GM12878 (cell line): ENCODE data around the gene ASIC3. TPM values are rescaled to one million over a fixed set of nuclear protein-coding genes. Genes with fewer than 3 reads are reported as not detected.

ENCODE experiments used
- ATAC-seq: fragments of 200-7000 bp; cut with Tn5 transposase; 3 replicates; pipeline ENCODE4 v1.9.1; 2020; ENCODE audit warnings: mild to moderate bottlenecking, moderate library complexity
- BruUV-seq: library from RNA; stranded (reverse); fragments of 400-500 nt; replicated peaks from 2 replicates; lab custom pipeline; 2021; lab: Mats Ljungman, UMichigan
- CTCF ChIA-PET: fragments of 300-600 bp; sonication (Branson Sonifier 250); formaldehyde crosslinking; extraction: SDS; loops from one replicate; lab custom pipeline; 2021; ENCODE audit warnings: inconsistent platforms; lab: Yijun Ruan, JAX
- POLR2A ChIA-PET: fragments of 350-600 bp; formaldehyde crosslinking; extraction: SDS; loops from one replicate; lab custom pipeline; 2021; ENCODE audit warnings: inconsistent platforms; lab: Charles Lee
- RAD21 ChIA-PET: fragments of 300-600 bp; sonication (Branson Sonifier 250); formaldehyde crosslinking; loops from one replicate; lab custom pipeline; 2023; ENCODE audit warnings: antibody characterized with exemption; ENCODE audit not compliant: unreplicated experiment; lab: Charles Lee
- SMC1A ChIA-PET: fragments of 300-600 bp; sonication (Branson Sonifier 250); formaldehyde crosslinking; loops from one replicate; lab custom pipeline; 2023; ENCODE audit not compliant: unreplicated experiment, uncharacterized antibody; lab: Charles Lee
- DNase-seq: peaks from one replicate; pipeline ENCODE4 v3.0.0-alpha.2; 2011; ENCODE audit warnings: low read depth, low spot score
- FAIRE-seq: peaks from 3 replicates; lab custom pipeline; 2011; peaks lifted over from hg19 to GRCh38; lab: Jason Lieb, UNC
- H2AFZ ChIP-seq: 2 replicates; pipeline ENCODE4 v1.6.0; 2011; ENCODE audit warnings: low read depth, low read length, control low read depth; ENCODE audit not compliant: control insufficient read depth
- H3K27ac ChIP-seq: 2 replicates; pipeline ENCODE4 v1.5.1; 2011; ENCODE audit warnings: control low read depth; ENCODE audit not compliant: control insufficient read depth, insufficient read depth
- H3K27me3 ChIP-seq, 2 experiments: replicated peaks in 1 of 2; 2 replicates each; pipeline versions ENCODE4 v1.6.0 to v1.6.1; 2011; ENCODE audit warnings: low read length in 1 of 2; ENCODE audit not compliant: control insufficient read depth in 2 of 2, insufficient read depth in 2 of 2
- H3K36me3 ChIP-seq, 2 experiments: 2 replicates each; pipeline ENCODE4 v1.5.1; 2011; ENCODE audit warnings: low read length in 1 of 2; ENCODE audit not compliant: control insufficient read depth in 2 of 2, insufficient read depth in 2 of 2
- H3K4me1 ChIP-seq: 2 replicates; pipeline ENCODE4 v1.6.1; 2011; ENCODE audit warnings: mild to moderate bottlenecking, low read length, moderate library complexity, mixed read lengths; ENCODE audit not compliant: control insufficient read depth, insufficient read depth
- H3K4me2 ChIP-seq: 2 replicates; pipeline ENCODE4 v1.6.0; 2011; ENCODE audit warnings: control low read depth; ENCODE audit not compliant: control insufficient read depth, insufficient read depth
- H3K4me3 ChIP-seq: fragments of 200-600 bp; sonication (generic); 2 replicates; pipeline ENCODE4 v1.5.1; 2016
- H3K79me2 ChIP-seq: 2 replicates; pipeline ENCODE4 v1.6.0; 2011; ENCODE audit warnings: low read length; ENCODE audit not compliant: control insufficient read depth, insufficient read depth
- H3K9ac ChIP-seq: 2 replicates; pipeline ENCODE4 v1.8.0; 2011; ENCODE audit warnings: low read length, control low read depth, mixed read lengths; ENCODE audit not compliant: control insufficient read depth, insufficient read depth
- H3K9me3 ChIP-seq: replicated peaks from 3 replicates; pipeline ENCODE4 v1.5.1; 2011; ENCODE audit warnings: mild to moderate bottlenecking, low read length; ENCODE audit not compliant: control insufficient read depth, insufficient read depth
- H4K20me1 ChIP-seq: 2 replicates; pipeline ENCODE4 v1.6.0; 2011; ENCODE audit not compliant: control insufficient read depth, insufficient read depth
- ASH2L ChIP-seq: fragments of 300-600, 200-600 bp; sonication (generic); IDR thresholded peaks from 2 replicates; pipeline ENCODE4 v1.6.1; 2017; ENCODE audit warnings: low read depth, mild to moderate bottlenecking, borderline replicate concordance
- ATF2 ChIP-seq: IDR thresholded peaks from 2 replicates; pipeline ENCODE4 v1.6.1; 2012; ENCODE audit warnings: low read length, inconsistent platforms
- HDAC6 ChIP-seq: fragments of 200-600 bp; sonication (generic); IDR thresholded peaks from one replicate; pipeline ENCODE4 v1.8.0; 2017; ENCODE audit warnings: antibody characterized with exemption; ENCODE audit not compliant: unreplicated experiment
- IKZF1 ChIP-seq: fragments of 450-650 bp; conservative IDR thresholded peaks from 2 replicates; pipeline ENCODE4 v1.6.1; 2017; ENCODE audit warnings: antibody characterized with exemption, mild to moderate bottlenecking
- MEF2B ChIP-seq: fragments of 450-650 bp; IDR thresholded peaks from 2 replicates; pipeline ENCODE4 v1.6.1; 2018; ENCODE audit warnings: mild to moderate bottlenecking, moderate library complexity; ENCODE audit not compliant: partially characterized antibody, poor library complexity, severe bottlenecking
- TCF12 ChIP-seq: IDR thresholded peaks from 2 replicates; pipeline ENCODE4 v1.6.1; 2011; ENCODE audit warnings: low read depth, mild to moderate bottlenecking, low read length
- ZNF274 ChIP-seq: IDR thresholded peaks from one replicate; pipeline ENCODE4 v1.8.0; 2011; ENCODE audit not compliant: insufficient read length, insufficient read depth
- WGBS: methylation state at CpG from one replicate; pipeline ENCODE4 v1.1.6; 2016; ENCODE audit warnings: low lambda C conversion rate; ENCODE audit not compliant: insufficient replicate concordance, insufficient coverage; ENCODE audit errors: missing lambda C conversion rate; 5-methylcytosine and 5-hydroxymethylcytosine counted together
- in situ Hi-C: fragments of 300-500 bp; cut with MboI; formaldehyde crosslinking; loops from 9 replicates; pipeline ENCODE4 v1.14.3; 2018; ENCODE audit warnings: mixed read lengths
- intact Hi-C: fragments of 100-400 bp; cut with micrococcal nuclease; formaldehyde crosslinking; loops from one replicate; pipeline ENCODE4 v1.14.2; 2022; ENCODE audit not compliant: unreplicated experiment
- polyA plus RNA-seq, 11 experiments: library from polyadenylated mRNA; depleted of rRNA in 4 of 11; unstranded in 6 of 11; stranded (reverse) in 5 of 11; fragments of >200 nt; fragmentation: Nextera tagmentation in 4 of 11; fragmentation: Illumina TruSeq in 1 of 11; extraction: Ambion mirVana in 4 of 11; extraction: Trizol in 1 of 11; gene quantifications; 1 replicate in 1 of 11; 2 replicates in 10 of 11; pipeline versions ENCODE4 v1.2.1 to v1.2.3, GENCODE V29; 2011 to 2016; ENCODE audit warnings: inconsistent platforms in 2 of 11, missing spikeins in 2 of 11, low read depth in 1 of 11
- total RNA-seq, 4 experiments: library from RNA; depleted of rRNA in 3 of 4; stranded (reverse); fragments of >200 nt in 3 of 4; fragmentation: Illumina TruSeq in 1 of 4; extraction: Trizol in 1 of 4; gene quantifications; 2 replicates each; pipeline versions ENCODE4 v1.2.1 to v1.2.3, GENCODE V29; 2013 to 2021
- TF ChIP-seq, protein P1 (sequence below), 3 experiments: IDR thresholded peaks in 2 of 3; conservative IDR thresholded peaks in 1 of 3; 2 replicates each; pipeline ENCODE4 v1.5.1; 2011; ENCODE audit warnings: low read depth in 3 of 3, low read length in 3 of 3, mild to moderate bottlenecking in 3 of 3, control low read depth in 2 of 3, moderate library complexity in 2 of 3, inconsistent platforms in 1 of 3, mixed read lengths in 1 of 3; ENCODE audit not compliant: control insufficient read depth in 2 of 3, insufficient read depth in 1 of 3; ENCODE audit errors: extremely low read depth in 1 of 3

Gene ASIC3
- total and polyA plus RNA-seq, 10 of the 15 experiments (the other 5 are each of a cell fraction or from before 2014, with no cell fraction given) = 0.07 to 1.0 (median 0.44) TPM; not detected in 4

- TF ChIP-seq TCF12 = no peak
- TF ChIP-seq, protein P1, sequence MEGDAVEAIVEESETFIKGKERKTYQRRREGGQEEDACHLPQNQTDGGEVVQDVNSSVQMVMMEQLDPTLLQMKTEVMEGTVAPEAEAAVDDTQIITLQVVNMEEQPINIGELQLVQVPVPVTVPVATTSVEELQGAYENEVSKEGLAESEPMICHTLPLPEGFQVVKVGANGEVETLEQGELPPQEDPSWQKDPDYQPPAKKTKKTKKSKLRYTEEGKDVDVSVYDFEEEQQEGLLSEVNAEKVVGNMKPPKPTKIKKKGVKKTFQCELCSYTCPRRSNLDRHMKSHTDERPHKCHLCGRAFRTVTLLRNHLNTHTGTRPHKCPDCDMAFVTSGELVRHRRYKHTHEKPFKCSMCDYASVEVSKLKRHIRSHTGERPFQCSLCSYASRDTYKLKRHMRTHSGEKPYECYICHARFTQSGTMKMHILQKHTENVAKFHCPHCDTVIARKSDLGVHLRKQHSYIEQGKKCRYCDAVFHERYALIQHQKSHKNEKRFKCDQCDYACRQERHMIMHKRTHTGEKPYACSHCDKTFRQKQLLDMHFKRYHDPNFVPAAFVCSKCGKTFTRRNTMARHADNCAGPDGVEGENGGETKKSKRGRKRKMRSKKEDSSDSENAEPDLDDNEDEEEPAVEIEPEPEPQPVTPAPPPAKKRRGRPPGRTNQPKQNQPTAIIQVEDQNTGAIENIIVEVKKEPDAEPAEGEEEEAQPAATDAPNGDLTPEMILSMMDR (IDR thresholded peaks at IDR 0.05 in 2 of 3, conservative IDR thresholded peaks at IDR 0.05 in 1 of 3; ENCODE audit: control insufficient read depth in 2 of 3, extremely low read depth in 1 of 3, insufficient read depth in 1 of 3, low read depth in 3 of 3, low read length in 3 of 3) = no peak
- TF ChIP-seq, all 136 proteins: peak for 0
Observed at GRCh38 chr7:151071032-151071866, 22.9 kb downstream of the ASIC3 start (continued).

- Histone ChIP-seq H3K9ac (no peak overlapping the region), H3K36me3 (peaks cover 2 to 32% of the 10 kb centered on the region in 2 experiments; a peak in 3 of 4 replicates)
- CTCF ChIA-PET = no interaction called here
Observed at GRCh38 chr7:151073990-151074389, 25.7 kb downstream of the ASIC3 start.

More at GRCh38 chr7:151073990-151074389, 25.7 kb downstream of the ASIC3 start:
- BruUV-seq = no TSS peak
- H3K4me3 ChIP-seq = no peak overlapping the region
- ChIA-PET SMC1A (no interaction called here), POLR2A (no interaction called here), RAD21 (no interaction called here)
- ATAC-seq = no peak
- H3K79me2 ChIP-seq = peaks cover 3% of the 10 kb centered on the region; the same call in 1 of the 2 replicates
- no peaks in the 10 kb centered on the region for H3K9me3 ChIP-seq
- no peaks in the 10 kb centered on the region for H4K20me1 ChIP-seq
- H3K4me2 ChIP-seq = no peak overlapping the region
- 96% methylated on average over 14 of the region's 17 CpGs for WGBS
- H3K4me1 ChIP-seq = no peaks in the 10 kb centered on the region
- FAIRE-seq = no peak
- no peaks in the 10 kb centered on the region for H3K27me3 ChIP-seq
- no peak overlapping the region for H3K27ac ChIP-seq
- H2AFZ ChIP-seq = no peak overlapping the region
- DNase-seq = no peak
- in situ Hi-C loops (no loop called here), intact Hi-C loops (no loop called here)
- TF ChIP-seq ASH2L (no peak), MEF2B (no peak), IKZF1 (no peak), ATF2 (no peak), ZNF274 (no peak), HDAC6 (no peak)
- TF ChIP-seq, all 136 proteins: peak for 0
